ENCODE measurements around the gene EXOC1. TPM values are rescaled to one million over a fixed set of nuclear protein-coding genes. Genes with fewer than 3 reads are reported as not detected.
A peak's percentile ranks its signal among the peaks of the same experiment; 100 is the strongest.

Gene EXOC1
- total RNA-seq, 1 donor from 2014 or later: 31.8 TPM

DNA sequence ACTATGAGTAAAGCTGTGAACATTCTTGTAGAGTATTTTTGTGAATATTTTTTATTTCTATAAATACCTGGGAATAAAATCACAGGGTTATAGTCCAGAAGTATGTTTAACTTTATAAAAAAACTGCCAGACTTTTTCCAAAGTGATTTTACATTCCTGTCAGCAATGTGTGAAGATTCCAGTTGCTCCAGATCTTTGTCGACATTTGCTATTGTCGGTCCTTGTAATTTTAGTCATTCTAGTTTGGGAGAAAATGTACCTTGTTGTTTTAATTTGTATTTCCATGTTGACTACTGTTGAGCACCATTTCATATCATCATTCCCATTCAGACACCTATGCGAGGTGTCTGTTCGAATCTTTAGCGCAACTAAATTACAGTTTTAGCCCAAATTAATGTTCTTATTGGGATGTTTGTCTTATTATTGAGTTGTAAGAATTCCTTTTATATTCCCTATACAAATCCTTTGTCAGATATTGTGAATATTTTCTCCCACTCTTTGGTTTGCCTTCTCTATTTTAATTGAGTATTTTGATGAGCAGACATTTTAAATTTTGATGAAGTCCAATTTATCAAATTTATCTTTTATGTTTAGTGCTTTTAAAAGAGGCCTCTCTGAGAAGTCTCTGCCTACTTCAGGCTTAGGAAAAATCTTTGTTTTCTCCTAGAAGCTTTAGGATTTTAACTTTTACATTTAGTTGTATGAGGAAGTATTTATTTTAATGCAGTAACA is 97.9 kb downstream of the EXOC1 start:
- Mint-ChIP-seq H3K4me1 (ENCODE audit: unreplicated experiment) (peaks cover 37% of the 10 kb centered on the region), H3K9me3 (ENCODE audit: unreplicated experiment) (no peaks in the 10 kb centered on the region), H3K27me3 (ENCODE audit: unreplicated experiment) (no peaks in the 10 kb centered on the region), H3K27ac (ENCODE audit: unreplicated experiment) (peak overlapping the region; percentile 95), H3K4me3 (ENCODE audit: unreplicated experiment) (no peak overlapping the region), H3K36me3 (ENCODE audit: unreplicated experiment) (peaks cover 22% of the 10 kb centered on the region)
- no peak for DNase-seq (ENCODE audit: extremely low spot score, unreplicated experiment)
- TF ChIP-seq, protein P1, sequence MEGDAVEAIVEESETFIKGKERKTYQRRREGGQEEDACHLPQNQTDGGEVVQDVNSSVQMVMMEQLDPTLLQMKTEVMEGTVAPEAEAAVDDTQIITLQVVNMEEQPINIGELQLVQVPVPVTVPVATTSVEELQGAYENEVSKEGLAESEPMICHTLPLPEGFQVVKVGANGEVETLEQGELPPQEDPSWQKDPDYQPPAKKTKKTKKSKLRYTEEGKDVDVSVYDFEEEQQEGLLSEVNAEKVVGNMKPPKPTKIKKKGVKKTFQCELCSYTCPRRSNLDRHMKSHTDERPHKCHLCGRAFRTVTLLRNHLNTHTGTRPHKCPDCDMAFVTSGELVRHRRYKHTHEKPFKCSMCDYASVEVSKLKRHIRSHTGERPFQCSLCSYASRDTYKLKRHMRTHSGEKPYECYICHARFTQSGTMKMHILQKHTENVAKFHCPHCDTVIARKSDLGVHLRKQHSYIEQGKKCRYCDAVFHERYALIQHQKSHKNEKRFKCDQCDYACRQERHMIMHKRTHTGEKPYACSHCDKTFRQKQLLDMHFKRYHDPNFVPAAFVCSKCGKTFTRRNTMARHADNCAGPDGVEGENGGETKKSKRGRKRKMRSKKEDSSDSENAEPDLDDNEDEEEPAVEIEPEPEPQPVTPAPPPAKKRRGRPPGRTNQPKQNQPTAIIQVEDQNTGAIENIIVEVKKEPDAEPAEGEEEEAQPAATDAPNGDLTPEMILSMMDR (IDR thresholded peaks at IDR 0.05): no peak

Other genes starting within 250 kb of the EXOC1 start
- gene NMU, start 217.3 kb upstream of the EXOC1 start, total RNA-seq: not detected in 2 replicates
- gene EXOC1L, start 33.9 kb upstream of the EXOC1 start, total RNA-seq: not detected in 2 replicates
- gene CEP135, start 95.3 kb downstream of the EXOC1 start, total RNA-seq: 11.8 TPM in 2 replicates

Data from osteocyte (in vitro differentiated cells).